ENCODE results near the gene FAM13C.

FAM13C gene

GRCh38 chr10:59315465-59315864 lies 46.9 kb downstream of the FAM13C start:
- DNase-seq (ENCODE audit: low spot score), result no peak

GRCh38 chr10:59314268-59314667 lies 48.1 kb downstream of the FAM13C start:
- no peak for DNase-seq (ENCODE audit: low spot score)

GRCh38 chr10:59312247-59312646 lies 50.1 kb downstream of the FAM13C start:
- no peak for DNase-seq (ENCODE audit: low spot score)

GRCh38 chr10:59311025-59311424 lies 51.3 kb downstream of the FAM13C start:
- no peak for DNase-seq (ENCODE audit: low spot score)

- no peak for DNase-seq (ENCODE audit: low spot score)
These were observed 51.9 kb downstream of the FAM13C start for GRCh38 chr10:59310324-59310914.

- no peak for DNase-seq (ENCODE audit: low spot score)
These were observed 57.7 kb downstream of the FAM13C start for GRCh38 chr10:59304521-59305097.

- no peak for DNase-seq (ENCODE audit: low spot score)
These were observed 59.3 kb downstream of the FAM13C start for GRCh38 chr10:59303018-59303417.

- DNase-seq (ENCODE audit: low spot score), result no peak
These were observed 60.0 kb downstream of the FAM13C start for GRCh38 chr10:59302381-59302780.

GRCh38 chr10:59301067-59301754 lies 61.1 kb downstream of the FAM13C start:
- DNase-seq (ENCODE audit: low spot score), result no peak

- DNase-seq (ENCODE audit: low spot score), result no peak
These were observed 62.0 kb downstream of the FAM13C start for GRCh38 chr10:59300386-59300785.

GRCh38 chr10:59299933-59300332 lies 62.4 kb downstream of the FAM13C start:
- no peak for DNase-seq (ENCODE audit: low spot score)

- no peak for DNase-seq (ENCODE audit: low spot score)
These were observed 71.9 kb downstream of the FAM13C start for GRCh38 chr10:59290448-59290847.

GRCh38 chr10:59289853-59290252 lies 72.5 kb downstream of the FAM13C start:
- DNase-seq (ENCODE audit: low spot score), result no peak

GRCh38 chr10:59287587-59288255 lies 74.6 kb downstream of the FAM13C start:
- DNase-seq (ENCODE audit: low spot score), result no peak

- no peak for DNase-seq (ENCODE audit: low spot score)
These were observed 76.5 kb downstream of the FAM13C start for GRCh38 chr10:59285848-59286247.

GRCh38 chr10:59285073-59285472 lies 77.3 kb downstream of the FAM13C start:
- DNase-seq (ENCODE audit: low spot score), result no peak

- no peak for DNase-seq (ENCODE audit: low spot score)
These were observed 78.0 kb downstream of the FAM13C start for GRCh38 chr10:59284118-59284975.

GRCh38 chr10:59283456-59284091 lies 78.8 kb downstream of the FAM13C start:
- no peak for DNase-seq (ENCODE audit: low spot score)

GRCh38 chr10:59281861-59282260 lies 80.5 kb downstream of the FAM13C start:
- DNase-seq (ENCODE audit: low spot score), result no peak

- no peak for DNase-seq (ENCODE audit: low spot score)
These were observed 82.3 kb downstream of the FAM13C start for GRCh38 chr10:59279991-59280505.

GRCh38 chr10:59279476-59279875 lies 82.9 kb downstream of the FAM13C start:
- DNase-seq (ENCODE audit: low spot score), result no peak

Measured in ecto neural progenitor cell (in vitro differentiated cells).